Mesenchymal stem cell (in vitro differentiated cells and primary cell): ENCODE results near the gene FNDC3B.

ENCODE experiments used
- DNase-seq: peaks from one replicate; pipeline ENCODE4 v3.0.0-alpha.2; 2013
- H2AFZ ChIP-seq: one replicate; pipeline ENCODE4 v1.6.1; 2013; ENCODE audit warnings: low read depth, mild to moderate bottlenecking, control low read depth, inconsistent platforms, low read length, moderate library complexity
- H2AK5ac ChIP-seq: 2 replicates; pipeline ENCODE4 v1.6.1; 2013; ENCODE audit warnings: low read length, moderate library complexity, mild to moderate bottlenecking, inconsistent platforms; ENCODE audit not compliant: severe bottlenecking
- H2BK120ac ChIP-seq: one replicate; pipeline ENCODE4 v1.6.1; 2013; ENCODE audit warnings: low read depth, mild to moderate bottlenecking, inconsistent platforms, low read length, moderate library complexity
- H2BK12ac ChIP-seq, 2 experiments: one replicate each; pipeline ENCODE4 v1.6.1; 2013; ENCODE audit warnings: inconsistent platforms in 2 of 2, low read length in 2 of 2, mild to moderate bottlenecking in 2 of 2, moderate library complexity in 2 of 2, control low read depth in 1 of 2
- H2BK15ac ChIP-seq: one replicate; pipeline ENCODE4 v1.6.1; 2013; ENCODE audit warnings: mild to moderate bottlenecking, low read depth, inconsistent platforms; ENCODE audit not compliant: poor library complexity, severe bottlenecking
- H2BK5ac ChIP-seq: 2 replicates; pipeline ENCODE4 v1.6.1; 2013; ENCODE audit warnings: low read depth, mild to moderate bottlenecking, low read length, control low read depth, inconsistent platforms; ENCODE audit not compliant: poor library complexity, severe bottlenecking
- H3K14ac ChIP-seq, 2 experiments: one replicate each; pipeline ENCODE4 v1.6.1; 2013; ENCODE audit warnings: inconsistent platforms in 2 of 2, low read length in 2 of 2, control low read depth in 1 of 2, mild to moderate bottlenecking in 1 of 2, moderate library complexity in 1 of 2
- H3K18ac ChIP-seq, 2 experiments: one replicate each; pipeline ENCODE4 v1.6.1; 2013; ENCODE audit warnings: inconsistent platforms in 2 of 2, low read length in 2 of 2, control low read depth in 1 of 2, low read depth in 1 of 2, mild to moderate bottlenecking in 1 of 2
- H3K23ac ChIP-seq, 2 experiments: one replicate each; pipeline ENCODE4 v1.6.1; 2013; ENCODE audit warnings: inconsistent platforms in 2 of 2, low read length in 2 of 2, mild to moderate bottlenecking in 2 of 2, moderate library complexity in 2 of 2, control low read depth in 1 of 2
- H3K27ac ChIP-seq: 2 replicates; pipeline ENCODE4 v1.5.1; 2013; ENCODE audit warnings: mild to moderate bottlenecking, moderate library complexity, low read length, control low read depth, inconsistent platforms; ENCODE audit not compliant: poor library complexity, severe bottlenecking
- H3K27me3 ChIP-seq, 2 experiments: 2 replicates each; pipeline versions ENCODE4 v1.6.1 to v1.7.0; 2013; ENCODE audit warnings: low read length in 2 of 2, mild to moderate bottlenecking in 2 of 2, moderate library complexity in 2 of 2, control low read depth in 1 of 2, inconsistent platforms in 1 of 2; ENCODE audit not compliant: control insufficient read depth in 1 of 2, insufficient read depth in 1 of 2
- H3K36me3 ChIP-seq, 2 experiments: 2 replicates each; pipeline versions ENCODE4 v1.6.1 to v1.7.0; 2013; ENCODE audit warnings: low read length in 2 of 2, control low read depth in 1 of 2, inconsistent platforms in 1 of 2, low read depth in 1 of 2, mild to moderate bottlenecking in 1 of 2; ENCODE audit not compliant: insufficient read depth in 2 of 2, control insufficient read depth in 1 of 2
- H3K4ac ChIP-seq, 2 experiments: one replicate each; pipeline ENCODE4 v1.6.1; 2013; ENCODE audit warnings: inconsistent platforms in 2 of 2, low read length in 2 of 2, mild to moderate bottlenecking in 2 of 2, moderate library complexity in 2 of 2, control low read depth in 1 of 2, low read depth in 1 of 2
- H3K4me1 ChIP-seq: 2 replicates; pipeline ENCODE4 v1.6.1; 2013; ENCODE audit warnings: low read depth, low read length, control low read depth; ENCODE audit not compliant: control insufficient read depth, insufficient read depth
- H3K4me2 ChIP-seq: 2 replicates; pipeline ENCODE4 v1.6.1; 2013; ENCODE audit warnings: low read length, mild to moderate bottlenecking, inconsistent platforms; ENCODE audit not compliant: poor library complexity, severe bottlenecking
- H3K4me3 ChIP-seq, 2 experiments: 2 replicates each; pipeline versions ENCODE4 v1.5.1 to v1.7.0; 2013; ENCODE audit warnings: low read length in 2 of 2, mild to moderate bottlenecking in 2 of 2, control low read depth in 1 of 2, low read depth in 1 of 2; ENCODE audit not compliant: insufficient read depth in 1 of 2
- H3K79me1 ChIP-seq: replicated peaks from 2 replicates; pipeline ENCODE4 v1.6.1; 2013; ENCODE audit warnings: mild to moderate bottlenecking, control low read depth, low read length, inconsistent platforms; ENCODE audit not compliant: poor library complexity, severe bottlenecking
- H3K9ac ChIP-seq: 2 replicates; pipeline ENCODE4 v1.7.0; 2013; ENCODE audit warnings: mild to moderate bottlenecking, low read length, moderate library complexity
- H3K9me3 ChIP-seq: 2 replicates; pipeline ENCODE4 v1.7.0; 2013; ENCODE audit warnings: mild to moderate bottlenecking, low read length; ENCODE audit not compliant: control insufficient read depth
- H4K8ac ChIP-seq: one replicate; pipeline ENCODE4 v1.6.1; 2013; ENCODE audit warnings: inconsistent platforms, mild to moderate bottlenecking, low read length, moderate library complexity
- H4K91ac ChIP-seq: one replicate; pipeline ENCODE4 v1.6.1; 2013; ENCODE audit warnings: mild to moderate bottlenecking, low read length, inconsistent platforms
- whole genome bisulfite sequencing: methylation state at CpG from one replicate; pipeline ENCODE4 v1.1.7; 2013; ENCODE audit warnings: mixed read lengths; 5-methylcytosine and 5-hydroxymethylcytosine counted together

FNDC3B gene

GRCh38 chr3:172132721-172133311 lies 93.4 kb downstream of the FNDC3B start:
- no peak overlapping the region for H3K18ac ChIP-seq
- H3K4ac ChIP-seq = no peak overlapping the region
- H3K23ac ChIP-seq = no peak overlapping the region
- H3K36me3 ChIP-seq = peaks cover 10 to 32% of the 10 kb centered on the region in 2 experiments
- WGBS = no CpG with 5 or more reads among the region's 3 CpGs
- no peaks in the 10 kb centered on the region for H3K9me3 ChIP-seq
- H3K79me1 ChIP-seq = peaks cover 6% of the 10 kb centered on the region
- H4K8ac ChIP-seq = no peak overlapping the region
- H2AK5ac ChIP-seq = no peak overlapping the region
- H3K4me1 ChIP-seq = peaks cover 11% of the 10 kb centered on the region
- no peak overlapping the region for H2BK15ac ChIP-seq
- H4K91ac ChIP-seq = no peak overlapping the region
- H3K9ac ChIP-seq = no peak overlapping the region
- H2BK12ac ChIP-seq = no peak overlapping the region
- no peak overlapping the region for H2AFZ ChIP-seq
- no peak overlapping the region for H3K14ac ChIP-seq
- DNase-seq = no peak
- no peak overlapping the region for H2BK5ac ChIP-seq
- H2BK120ac ChIP-seq = no peak overlapping the region
- H3K4me3 ChIP-seq = no peak overlapping the region
- no peaks in the 10 kb centered on the region for H3K27me3 ChIP-seq
- H3K4me2 ChIP-seq = no peak overlapping the region
- H3K27ac ChIP-seq = no peak overlapping the region

GRCh38 chr3:172133838-172134237 lies 94.5 kb downstream of the FNDC3B start:
- WGBS = 98% methylated on average over 3 of the region's 4 CpGs

GRCh38 chr3:172134352-172134751 lies 95.0 kb downstream of the FNDC3B start:
- H4K8ac ChIP-seq = no peak overlapping the region
- H3K27me3 ChIP-seq = no peaks in the 10 kb centered on the region
- H3K4me1 ChIP-seq = peaks cover 8% of the 10 kb centered on the region
- no peak overlapping the region for H4K91ac ChIP-seq
- H3K79me1 ChIP-seq = peaks cover 6% of the 10 kb centered on the region
- H3K4ac ChIP-seq = no peak overlapping the region
- DNase-seq = peak; percentile 80
- no peak overlapping the region for H2BK12ac ChIP-seq
- H3K9me3 ChIP-seq = no peaks in the 10 kb centered on the region
- H3K23ac ChIP-seq = no peak overlapping the region
- no CpG with 5 or more reads among the region's 2 CpGs for WGBS
- no peak overlapping the region for H2BK120ac ChIP-seq
- H3K27ac ChIP-seq = no peak overlapping the region
- no peak overlapping the region for H3K18ac ChIP-seq
- H3K9ac ChIP-seq = peak overlapping the region; percentile 2
- H3K36me3 ChIP-seq = peaks cover 7 to 33% of the 10 kb centered on the region in 2 experiments
- H3K4me2 ChIP-seq = no peak overlapping the region
- no peak overlapping the region for H2AFZ ChIP-seq
- H2BK15ac ChIP-seq = no peak overlapping the region
- no peak overlapping the region for H2BK5ac ChIP-seq
- no peak overlapping the region for H3K4me3 ChIP-seq
- H2AK5ac ChIP-seq = no peak overlapping the region
- H3K14ac ChIP-seq = no peak overlapping the region

More at GRCh38 chr3:172133838-172134237, 94.5 kb downstream of the FNDC3B start:
- peak overlapping the region; percentile 37 for H4K8ac ChIP-seq
- H3K36me3 ChIP-seq = peaks cover 9 to 30% of the 10 kb centered on the region in 2 experiments
- peaks cover 9% of the 10 kb centered on the region for H3K4me1 ChIP-seq
- peak overlapping the region; percentile 6 for H2AK5ac ChIP-seq
- H3K4ac ChIP-seq = peak overlapping the region in 1 of 2 experiments; percentile 17
- no peak overlapping the region for H3K27ac ChIP-seq
- peak overlapping the region in 1 of 2 experiments; percentile 66 for H2BK12ac ChIP-seq
- no peaks in the 10 kb centered on the region for H3K9me3 ChIP-seq
- no peak overlapping the region for H2BK5ac ChIP-seq
- H2AFZ ChIP-seq = no peak overlapping the region
- no peak overlapping the region for H2BK15ac ChIP-seq
- peak overlapping the region; percentile 34 for H2BK120ac ChIP-seq
- H3K18ac ChIP-seq = peak overlapping the region in 1 of 2 experiments; percentile 75
- H3K79me1 ChIP-seq = peaks cover 6% of the 10 kb centered on the region
- no peak overlapping the region for H3K4me2 ChIP-seq
- peak overlapping the region; percentile 2 for H3K9ac ChIP-seq
- no peak overlapping the region for H3K23ac ChIP-seq
- H3K14ac ChIP-seq = no peak overlapping the region
- no peak for DNase-seq
- no peak overlapping the region for H3K4me3 ChIP-seq
- no peaks in the 10 kb centered on the region for H3K27me3 ChIP-seq
- no peak overlapping the region for H4K91ac ChIP-seq

- Histone ChIP-seq H3K4me2 (no peak overlapping the region), H2AFZ (no peak overlapping the region), H4K8ac (no peak overlapping the region), H3K18ac (peak overlapping the region in 1 of 2 experiments; percentile 92), H2BK5ac (no peak overlapping the region), H3K4me3 (no peak overlapping the region), H2AK5ac (peak overlapping the region; percentile 90), H3K9ac (peak overlapping the region; percentile 64), H3K14ac (no peak overlapping the region), H3K9me3 (no peaks in the 10 kb centered on the region), H3K4ac (peak overlapping the region in 1 of 2 experiments; percentile 65), H2BK12ac (peak overlapping the region in 1 of 2 experiments; percentile 46), H3K27ac (peak overlapping the region; percentile 52), H4K91ac (peak overlapping the region; percentile 65), H3K27me3 (no peaks in the 10 kb centered on the region), H3K23ac (no peak overlapping the region), H3K4me1 (peaks cover 10% of the 10 kb centered on the region), H2BK15ac (no peak overlapping the region), H2BK120ac (no peak overlapping the region), H3K36me3 (peaks cover 7 to 33% of the 10 kb centered on the region in 2 experiments), H3K79me1 (peaks cover 6% of the 10 kb centered on the region)
- WGBS = no CpG with 5 or more reads among the region's 1 CpG
- no peak for DNase-seq
Observed at GRCh38 chr3:172135185-172135584, 95.8 kb downstream of the FNDC3B start.
